Esophagus muscularis mucosa (tissue), 4 donors: ENCODE results near the gene NLGN3. TPM values are rescaled to one million over a fixed set of nuclear protein-coding genes. Genes with fewer than 3 reads are reported as not detected.

Experiments
- DNase-seq: peaks from one replicate; pipeline ENCODE4 v3.0.0-alpha.2; 2017; ENCODE audit errors: extremely low spot score
- H3K27ac ChIP-seq, 4 donors: fragments of 200-600 bp; sonication (generic); replicated peaks in 1 of 4; 1 replicate in 3 of 4; 2 replicates in 1 of 4; pipeline ENCODE4 v1.5.1; 2016 to 2019; ENCODE audit warnings: mild to moderate bottlenecking in 1 of 4
- H3K27me3 ChIP-seq, 4 donors: fragments of 200-600 bp; sonication (generic); one replicate each; pipeline versions ENCODE4 v1.5.1 to v1.6.0; 2016 to 2019
- H3K36me3 ChIP-seq, 4 donors: fragments of 200-600 bp; sonication (generic); one replicate each; pipeline ENCODE4 v1.5.1; 2016 to 2019
- H3K4me1 ChIP-seq, 4 donors: fragments of 200-600 bp; sonication (generic); one replicate each; pipeline ENCODE4 v1.5.1; 2016 to 2019
- H3K4me3 ChIP-seq, 4 donors: fragments of 200-600 bp; sonication (generic); 1 replicate in 2 of 4; 2 replicates in 2 of 4; pipeline ENCODE4 v1.5.1; 2016 to 2019; ENCODE audit warnings: mild to moderate bottlenecking in 4 of 4, moderate library complexity in 1 of 4
- H3K9me3 ChIP-seq, 4 donors: fragments of 200-600 bp; sonication (generic); 1 replicate in 3 of 4; 2 replicates in 1 of 4; pipeline ENCODE4 v1.5.1; 2016 to 2019
- EP300 ChIP-seq: sonication (generic); formaldehyde crosslinking; IDR thresholded peaks from one replicate; pipeline ENCODE4 v1.6.1; 2017; ENCODE audit warnings: antibody characterized with exemption
- POLR2A ChIP-seq: fragments of 450-650 bp; IDR thresholded peaks from one replicate; pipeline ENCODE4 v1.6.1; 2017; ENCODE audit warnings: antibody characterized with exemption, moderate library complexity, mild to moderate bottlenecking, low read depth
- POLR2AphosphoS5 ChIP-seq, 2 donors: sonication (generic); formaldehyde crosslinking; IDR thresholded peaks; one replicate each; pipeline ENCODE4 v1.6.1; 2017; ENCODE audit warnings: antibody characterized with exemption in 2 of 2
- WGBS: methylation state at CpG from one replicate; pipeline ENCODE4 v1.1.5; 2018; 5-methylcytosine and 5-hydroxymethylcytosine counted together
- intact Hi-C: fragments of 100-400 bp; cut with DNase I; formaldehyde crosslinking; loops from one replicate; pipeline ENCODE4 v1.15.1; 2023
- total RNA-seq, 4 donors: library from RNA; depleted of rRNA; stranded (reverse); fragments of >200 nt; gene quantifications; one replicate each; pipeline versions ENCODE4 v1.1.0 to v1.2.1, GENCODE V29; 2016
- TF ChIP-seq, protein P1 (sequence below), 3 experiments: fragments of 200-600 bp in 2 of 3; fragments of 450-650 bp in 1 of 3; sonication (generic) in 2 of 3; IDR thresholded peaks; one replicate each; pipeline ENCODE4 v1.5.1; 2017 to 2019; ENCODE audit warnings: antibody characterized with exemption in 3 of 3, mild to moderate bottlenecking in 2 of 3, moderate library complexity in 1 of 3

Gene NLGN3
- total RNA-seq, 4 donors from 2014 or later: 1.2 to 2.8 (median 2.4) TPM

DNA sequence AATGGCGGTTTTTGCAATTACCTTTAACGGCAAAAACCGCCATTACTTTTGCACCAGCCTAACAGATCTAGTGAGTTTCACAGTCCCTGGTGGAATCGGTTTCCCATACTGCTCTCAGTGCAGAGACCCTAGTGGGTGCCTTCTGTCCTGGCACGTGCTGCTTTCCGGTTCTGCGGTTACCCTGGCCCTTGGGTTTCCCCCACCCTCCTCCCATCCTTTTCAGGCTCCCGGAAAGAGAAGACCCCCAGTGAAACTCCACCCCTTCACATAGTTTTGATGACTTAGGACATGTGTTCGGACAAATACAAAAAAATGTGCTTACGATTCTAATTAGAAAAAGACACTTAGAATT lies 36.9 kb downstream of the NLGN3 start:
- Histone ChIP-seq H3K4me1 (peaks cover 5 to 16% (median 10%) of the 10 kb centered on the region in 4 donors), H3K4me3 (peak overlapping the region; percentile 49 to 61 (median 56)), H3K9me3 (no peaks in the 10 kb centered on the region), H3K36me3 (no peaks in the 10 kb centered on the region), H3K27me3 (no peaks in the 10 kb centered on the region), H3K27ac (peak overlapping the region; percentile 87 to 88 (median 88))
- WGBS: 50% methylated on average over 10 of the region's 10 CpGs
- intact Hi-C loops: loop anchor here (10.0 kb wide), 2 partner anchors 57 to 417 kb away; no protein-coding TSS in a partner anchor
- DNase-seq: no peak
- TF ChIP-seq POLR2A: no peak
- no peak for TF ChIP-seq EP300

DNA sequence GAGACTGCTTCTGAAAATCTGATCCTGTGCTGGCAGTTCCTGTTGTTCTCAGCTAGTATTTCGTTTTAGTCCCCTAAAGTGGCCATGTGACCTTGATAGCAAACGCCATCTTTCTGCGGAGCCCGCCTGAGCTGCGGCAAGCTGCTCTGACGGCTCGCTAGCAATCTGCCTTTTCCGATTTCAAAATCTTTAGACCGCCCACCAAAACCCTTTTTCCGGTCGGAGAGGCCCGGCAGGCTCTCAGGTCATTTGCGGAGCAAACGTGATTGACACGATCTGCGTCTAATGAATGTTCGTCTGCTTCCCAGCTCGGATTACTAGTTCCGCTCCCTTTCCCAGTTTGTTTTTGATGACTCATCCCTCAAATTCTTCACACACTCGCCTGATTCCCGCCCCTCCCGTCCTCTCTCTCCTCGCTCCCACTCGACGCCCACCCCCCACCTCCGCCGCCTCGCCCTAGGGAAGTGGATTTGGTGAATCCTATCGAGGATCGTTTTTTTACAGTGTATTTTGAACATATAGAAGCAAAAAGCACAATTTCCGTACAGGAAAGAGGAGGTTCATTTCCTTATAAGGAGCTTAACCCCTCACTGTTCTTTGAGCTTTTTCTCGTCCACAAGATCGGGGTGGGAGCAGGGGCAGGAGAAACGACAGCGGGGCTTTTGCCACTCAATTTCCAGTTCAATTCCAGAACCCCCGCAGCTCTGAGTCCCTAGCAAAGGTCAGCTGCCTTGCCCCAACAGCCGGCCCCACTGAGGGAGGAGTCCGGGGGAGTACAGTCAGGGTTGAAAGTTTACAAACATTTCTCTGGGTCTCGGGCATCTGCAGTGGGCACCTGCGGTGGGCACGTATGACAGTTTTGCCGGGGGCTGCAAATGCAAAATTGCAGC lies 37.5 kb downstream of the NLGN3 start:
- H3K9me3 ChIP-seq: no peaks in the 10 kb centered on the region
- peak overlapping the region; percentile 87 to 88 (median 88) for H3K27ac ChIP-seq
- intact Hi-C loops: loop anchor here (10.0 kb wide), 2 partner anchors 57 to 417 kb away; no protein-coding TSS in a partner anchor
- peak overlapping the region; percentile 49 to 61 (median 56) for H3K4me3 ChIP-seq
- no peaks in the 10 kb centered on the region for H3K36me3 ChIP-seq
- 34% methylated on average over 42 of the region's 42 CpGs for WGBS
- peak; percentile 96 for DNase-seq
- peaks cover 5 to 16% (median 10%) of the 10 kb centered on the region in 4 donors for H3K4me1 ChIP-seq
- TF ChIP-seq POLR2A: no peak
- peak; percentile 88 to 94 for TF ChIP-seq POLR2AphosphoS5 (IDR thresholded peaks at IDR 0.05)
- TF ChIP-seq, protein P1, sequence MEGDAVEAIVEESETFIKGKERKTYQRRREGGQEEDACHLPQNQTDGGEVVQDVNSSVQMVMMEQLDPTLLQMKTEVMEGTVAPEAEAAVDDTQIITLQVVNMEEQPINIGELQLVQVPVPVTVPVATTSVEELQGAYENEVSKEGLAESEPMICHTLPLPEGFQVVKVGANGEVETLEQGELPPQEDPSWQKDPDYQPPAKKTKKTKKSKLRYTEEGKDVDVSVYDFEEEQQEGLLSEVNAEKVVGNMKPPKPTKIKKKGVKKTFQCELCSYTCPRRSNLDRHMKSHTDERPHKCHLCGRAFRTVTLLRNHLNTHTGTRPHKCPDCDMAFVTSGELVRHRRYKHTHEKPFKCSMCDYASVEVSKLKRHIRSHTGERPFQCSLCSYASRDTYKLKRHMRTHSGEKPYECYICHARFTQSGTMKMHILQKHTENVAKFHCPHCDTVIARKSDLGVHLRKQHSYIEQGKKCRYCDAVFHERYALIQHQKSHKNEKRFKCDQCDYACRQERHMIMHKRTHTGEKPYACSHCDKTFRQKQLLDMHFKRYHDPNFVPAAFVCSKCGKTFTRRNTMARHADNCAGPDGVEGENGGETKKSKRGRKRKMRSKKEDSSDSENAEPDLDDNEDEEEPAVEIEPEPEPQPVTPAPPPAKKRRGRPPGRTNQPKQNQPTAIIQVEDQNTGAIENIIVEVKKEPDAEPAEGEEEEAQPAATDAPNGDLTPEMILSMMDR (IDR thresholded peaks at IDR 0.05): no peak
- no peaks in the 10 kb centered on the region for H3K27me3 ChIP-seq

DNA sequence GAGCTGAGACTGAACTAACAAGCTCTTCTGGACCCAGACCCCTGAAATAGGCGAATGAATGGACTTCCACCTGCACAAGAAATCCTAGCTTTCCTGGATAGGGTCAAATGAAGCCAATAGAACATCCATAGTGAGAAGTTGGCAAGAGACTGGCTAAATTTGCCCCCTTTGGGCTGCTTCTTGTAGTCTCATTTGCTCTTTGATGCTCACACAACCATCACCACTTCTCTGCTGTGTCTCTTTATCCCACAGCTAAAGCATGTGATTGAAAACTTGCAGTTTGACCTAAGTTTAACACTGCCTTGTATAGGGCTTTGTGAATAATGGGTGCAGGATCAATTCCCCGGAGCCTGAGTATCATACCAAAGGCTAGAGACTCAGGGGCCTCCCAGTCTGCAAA lies 38.2 kb downstream of the NLGN3 start:
- H3K4me3 ChIP-seq: peak overlapping the region; percentile 49 to 61 (median 56)
- peak overlapping the region; percentile 84 to 88 (median 88) for H3K27ac ChIP-seq
- no peaks in the 10 kb centered on the region for H3K27me3 ChIP-seq
- intact Hi-C loops: loop anchor here (10.0 kb wide), 2 partner anchors 58 to 418 kb away; no protein-coding TSS in a partner anchor
- H3K9me3 ChIP-seq: no peaks in the 10 kb centered on the region
- H3K4me1 ChIP-seq: peaks cover 5 to 16% (median 10%) of the 10 kb centered on the region in 4 donors
- H3K36me3 ChIP-seq: no peaks in the 10 kb centered on the region
- TF ChIP-seq EP300: no peak
- TF ChIP-seq POLR2A: no peak
- TF ChIP-seq, protein P1 (IDR thresholded peaks at IDR 0.05): no peak
- no peak for TF ChIP-seq POLR2AphosphoS5 (IDR thresholded peaks at IDR 0.05)
- 19% methylated on average over 2 of the region's 2 CpGs for WGBS
- DNase-seq: no peak

DNA sequence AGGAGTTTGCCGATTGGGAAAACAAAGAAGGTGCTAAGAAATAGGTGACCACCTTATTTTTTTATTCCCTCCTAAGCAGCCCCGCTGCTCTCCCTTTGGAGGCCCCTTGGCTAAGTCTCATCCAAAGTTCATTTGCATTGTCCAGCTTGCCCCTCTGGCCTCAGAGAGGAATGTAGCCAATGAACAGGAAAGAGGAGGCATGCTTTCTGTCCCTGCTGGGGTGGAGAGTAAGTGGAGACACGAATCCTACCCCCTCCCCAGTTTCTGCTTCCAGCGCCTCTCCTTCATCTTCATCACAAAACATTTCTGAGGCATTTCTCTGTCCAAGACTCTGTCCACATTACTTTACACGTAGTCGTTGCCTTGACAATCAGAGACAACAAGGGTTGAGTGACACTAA lies 38.7 kb downstream of the NLGN3 start:
- Histone ChIP-seq H3K27ac (peak overlapping the region; percentile 84 to 88 (median 88)), H3K27me3 (no peaks in the 10 kb centered on the region), H3K36me3 (no peaks in the 10 kb centered on the region), H3K4me1 (peaks cover 5 to 16% (median 10%) of the 10 kb centered on the region in 4 donors), H3K9me3 (no peaks in the 10 kb centered on the region), H3K4me3 (no peak overlapping the region)
- 50% methylated on average over 6 of the region's 6 CpGs for WGBS
- TF ChIP-seq POLR2AphosphoS5 (IDR thresholded peaks at IDR 0.05): no peak
- TF ChIP-seq, protein P1 (IDR thresholded peaks at IDR 0.05): no peak
- no peak for TF ChIP-seq EP300
- TF ChIP-seq POLR2A: no peak
- DNase-seq: no peak
- intact Hi-C loops: loop anchor here (10.0 kb wide), 2 partner anchors 59 to 419 kb away; no protein-coding TSS in a partner anchor

DNA sequence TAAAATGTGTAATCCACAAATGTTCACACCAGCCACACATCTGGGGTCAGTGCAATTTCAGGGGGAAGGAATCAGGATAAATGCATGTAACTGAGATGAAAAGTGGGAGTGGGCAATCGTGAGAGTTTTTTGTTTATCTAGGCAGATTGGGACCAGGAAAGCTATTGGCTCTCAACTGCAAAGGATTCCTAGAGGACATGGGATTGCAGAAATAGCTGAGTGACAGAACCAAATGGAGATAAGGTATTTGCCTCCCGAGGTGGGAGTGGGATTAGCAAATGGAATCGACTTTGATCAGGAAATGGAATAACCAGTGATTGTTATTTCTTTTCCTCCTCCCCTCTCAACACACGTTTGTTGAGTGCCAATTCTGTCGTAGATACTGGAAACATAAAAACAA lies 39.5 kb downstream of the NLGN3 start:
- WGBS: 53% methylated on average over 5 of the region's 5 CpGs

More for the DNA sequence above, 39.5 kb downstream of the NLGN3 start:
- Histone ChIP-seq H3K36me3 (no peaks in the 10 kb centered on the region), H3K27me3 (no peaks in the 10 kb centered on the region), H3K4me1 (peaks cover 5 to 16% (median 10%) of the 10 kb centered on the region in 4 donors), H3K27ac (peak overlapping the region in 1 of 4 donors; percentile 87), H3K9me3 (no peaks in the 10 kb centered on the region), H3K4me3 (no peak overlapping the region)
- TF ChIP-seq POLR2A (no peak), EP300 (no peak), POLR2AphosphoS5 (IDR thresholded peaks at IDR 0.05) (no peak)
- TF ChIP-seq, protein P1 (IDR thresholded peaks at IDR 0.05): no peak
- no peak for DNase-seq
- intact Hi-C loops: loop anchor here (10.0 kb wide), 2 partner anchors 59 to 419 kb away; no protein-coding TSS in a partner anchor
